Esophagus (tissue), 2 donors: ENCODE measurements around the gene ANKS1A. TPM values are rescaled to one million over a fixed set of nuclear protein-coding genes. Genes with fewer than 3 reads are reported as not detected.
A peak's percentile ranks its signal among the peaks of the same experiment; 100 is the strongest.
"Not testable (repeated sequence)": the region's sequence is repeated elsewhere in the genome, so short reads cannot be mapped to it uniquely, and the experiment has no call there.

Source experiments
- H3K27ac ChIP-seq, 2 donors: one replicate each; pipeline ENCODE4 v1.5.1; 2013; ENCODE audit warnings: low read depth in 2 of 2, mild to moderate bottlenecking in 2 of 2, inconsistent platforms in 1 of 2, low read length in 1 of 2, moderate library complexity in 1 of 2
- H3K27me3 ChIP-seq, 2 donors: one replicate each; pipeline ENCODE4 v1.6.1; 2013; ENCODE audit warnings: low read length in 2 of 2, control low read depth in 1 of 2, mild to moderate bottlenecking in 1 of 2; ENCODE audit not compliant: insufficient read depth in 2 of 2, control insufficient read depth in 1 of 2
- H3K36me3 ChIP-seq, 2 donors: one replicate each; pipeline ENCODE4 v1.6.1; 2013; ENCODE audit warnings: low read length in 1 of 2; ENCODE audit not compliant: control insufficient read depth in 2 of 2, insufficient read depth in 2 of 2
- H3K4me1 ChIP-seq, 2 donors: one replicate each; pipeline ENCODE4 v1.6.1; 2013; ENCODE audit warnings: low read length in 1 of 2; ENCODE audit not compliant: control insufficient read depth in 2 of 2, insufficient read depth in 2 of 2
- H3K4me3 ChIP-seq, 2 donors: one replicate each; pipeline ENCODE4 v1.5.1; 2013; ENCODE audit warnings: low read length in 2 of 2, mild to moderate bottlenecking in 2 of 2, low read depth in 1 of 2, moderate library complexity in 1 of 2
- H3K9me3 ChIP-seq, 2 donors: one replicate each; pipeline ENCODE4 v1.6.1; 2013; ENCODE audit warnings: mild to moderate bottlenecking in 2 of 2, low read depth in 1 of 2, low read length in 1 of 2, moderate library complexity in 1 of 2; ENCODE audit not compliant: control insufficient read depth in 2 of 2, insufficient read depth in 1 of 2
- WGBS, 2 donors: extraction: QIAGEN DNeasy Blood & Tissue Kit; methylation state at CpG; one replicate each; pipeline ENCODE4 v1.1.7; 2013; 5-methylcytosine and 5-hydroxymethylcytosine counted together
- polyA plus RNA-seq, 2 donors: library from polyadenylated mRNA; stranded (reverse); fragments of 200-250 nt; gene quantifications; one replicate each; pipeline ENCODE4 v1.2.3, GENCODE V29; 2013
- donor health status: healthy with polysubstance abuse.
- donor health status: Bipolar disorder and iron deficiency.

The ANKS1A gene
- polyA plus RNA-seq: 1 to 10 TPM; 6.3 to 7.7 TPM

GRCh38 chr6:34888874-34889555 is at the start of gene ANKS1A:
TSS of gene ANKS1A (plus strand) at chr6:34889255. CDS start at chr6:34889403, 148 bp downstream.
- Histone ChIP-seq H3K4me3 (peak within 1 kb of the TSS; percentile 84 to 92), H3K27ac (peak within 1 kb of the TSS; percentile 93 to 98), H3K36me3 (no peaks in the 10 kb centered on the region), H3K27me3 (no peaks in the 10 kb centered on the region), H3K9me3 (no peaks in the 10 kb centered on the region), H3K4me1 (no peaks in the 10 kb centered on the region)
- 0% methylated on average over 41 to 60 of the region's 60 CpGs for WGBS, 2 donors

- WGBS, 2 donors: 95 to 99% methylated on average over 15 of the region's 15 CpGs
- Histone ChIP-seq H3K4me3 (no peak overlapping the region), H3K36me3 (peaks cover 6 to 7% of the 10 kb centered on the region in 2 donors), H3K27ac (no peak overlapping the region), H3K9me3 (no peaks in the 10 kb centered on the region), H3K27me3 (no peaks in the 10 kb centered on the region), H3K4me1 (no peaks in the 10 kb centered on the region)
Observed at GRCh38 chr6:34839666-34840352, 49.2 kb upstream of the ANKS1A start.

- not testable (repeated sequence) for H3K9me3 ChIP-seq, H3K36me3 ChIP-seq, H3K27ac ChIP-seq, H3K4me1 ChIP-seq, H3K27me3 ChIP-seq, H3K4me3 ChIP-seq
- WGBS, 2 donors: 92% methylated on average over 6 of the region's 6 CpGs
Observed at GRCh38 chr6:34849066-34849465, 40.0 kb upstream of the ANKS1A start.

GRCh38 chr6:34851361-34851760 is 37.7 kb upstream of the ANKS1A start:
- Histone ChIP-seq H3K4me1 (no peaks in the 10 kb centered on the region), H3K36me3 (peaks cover 8 to 12% of the 10 kb centered on the region in 2 donors), H3K27ac (no peak overlapping the region), H3K27me3 (no peaks in the 10 kb centered on the region), H3K9me3 (no peaks in the 10 kb centered on the region), H3K4me3 (no peak overlapping the region)
- WGBS, 2 donors: 95 to 100% methylated on average over 1 of the region's 1 CpG

GRCh38 chr6:34852406-34853085 is 36.5 kb upstream of the ANKS1A start:
- peaks cover 11 to 18% of the 10 kb centered on the region in 2 donors for H3K36me3 ChIP-seq
- H3K27ac ChIP-seq: no peak overlapping the region
- WGBS, 2 donors: 89 to 96% methylated on average over 4 of the region's 4 CpGs
- no peak overlapping the region for H3K4me3 ChIP-seq
- H3K4me1 ChIP-seq: no peaks in the 10 kb centered on the region
- H3K27me3 ChIP-seq: no peaks in the 10 kb centered on the region
- no peaks in the 10 kb centered on the region for H3K9me3 ChIP-seq

GRCh38 chr6:34855463-34855862 is 33.6 kb upstream of the ANKS1A start:
- Histone ChIP-seq H3K4me1 (no peaks in the 10 kb centered on the region), H3K4me3 (no peak overlapping the region), H3K36me3 (peaks cover 18 to 29% of the 10 kb centered on the region in 2 donors), H3K27me3 (no peaks in the 10 kb centered on the region), H3K27ac (no peak overlapping the region), H3K9me3 (no peaks in the 10 kb centered on the region)
- 90% methylated on average over 7 of the region's 7 CpGs for WGBS, 2 donors

- no peaks in the 10 kb centered on the region for H3K4me1 ChIP-seq
- 92 to 94% methylated on average over 7 of the region's 7 CpGs for WGBS, 2 donors
- H3K36me3 ChIP-seq: peaks cover 9 to 23% of the 10 kb centered on the region in 2 donors
- H3K4me3 ChIP-seq: no peak overlapping the region
- H3K27me3 ChIP-seq: no peaks in the 10 kb centered on the region
- H3K9me3 ChIP-seq: no peaks in the 10 kb centered on the region
- H3K27ac ChIP-seq: no peak overlapping the region
Observed at GRCh38 chr6:34858681-34859080, 30.4 kb upstream of the ANKS1A start.

- WGBS, 2 donors: 90 to 92% methylated on average over 4 of the region's 4 CpGs
- no peaks in the 10 kb centered on the region for H3K27me3 ChIP-seq
- H3K9me3 ChIP-seq: no peaks in the 10 kb centered on the region
- no peak overlapping the region for H3K27ac ChIP-seq
- no peak overlapping the region for H3K4me3 ChIP-seq
- no peaks in the 10 kb centered on the region for H3K4me1 ChIP-seq
- H3K36me3 ChIP-seq: peaks cover 9 to 26% of the 10 kb centered on the region in 2 donors
Observed at GRCh38 chr6:34859951-34860350, 29.1 kb upstream of the ANKS1A start.

GRCh38 chr6:34860776-34861175 is 28.3 kb upstream of the ANKS1A start:
- 73 to 94% methylated on average over 1 of the region's 1 CpG for WGBS, 2 donors
- Histone ChIP-seq H3K9me3 (no peaks in the 10 kb centered on the region), H3K4me3 (no peak overlapping the region), H3K4me1 (no peaks in the 10 kb centered on the region), H3K27me3 (no peaks in the 10 kb centered on the region), H3K27ac (no peak overlapping the region), H3K36me3 (peaks cover 9 to 23% of the 10 kb centered on the region in 2 donors)
